Parathyroid adenoma (tissue), 2 donors: ENCODE measurements around the gene MYH6.
A peak's percentile ranks its signal among the peaks of the same experiment; 100 is the strongest.

Source experiments
- H2AFZ ChIP-seq: fragments of 300-600 bp; sonication (generic); one replicate; pipeline ENCODE4 v1.7.0; 2017; ENCODE audit warnings: antibody characterized with exemption, mild to moderate bottlenecking
- H3K27ac ChIP-seq: fragments of 300-600 bp; sonication (generic); one replicate; pipeline ENCODE4 v1.7.0; 2017
- H3K27me3 ChIP-seq: fragments of 300-600 bp; sonication (generic); one replicate; pipeline ENCODE4 v1.7.0; 2017; ENCODE audit warnings: low read length; ENCODE audit not compliant: control insufficient read depth, insufficient read depth
- H3K36me3 ChIP-seq: fragments of 300-600 bp; sonication (generic); one replicate; pipeline ENCODE4 v1.7.0; 2017; ENCODE audit warnings: low read length; ENCODE audit not compliant: control insufficient read depth, insufficient read depth
- H3K4me1 ChIP-seq: fragments of 300-600 bp; sonication (generic); one replicate; pipeline ENCODE4 v1.7.0; 2017; ENCODE audit warnings: control low read depth
- H3K4me2 ChIP-seq: fragments of 300-600 bp; sonication (generic); one replicate; pipeline ENCODE4 v1.7.0; 2017; ENCODE audit warnings: low read length
- H3K4me3 ChIP-seq: fragments of 300-600 bp; sonication (generic); one replicate; pipeline ENCODE4 v1.7.0; 2017; ENCODE audit warnings: low read depth, low read length
- H3K79me2 ChIP-seq: fragments of 300-600 bp; sonication (generic); one replicate; pipeline ENCODE4 v1.7.0; 2017; ENCODE audit warnings: control low read depth
- H3K9ac ChIP-seq: fragments of 300-600 bp; sonication (generic); one replicate; pipeline ENCODE4 v1.7.0; 2017; ENCODE audit warnings: mild to moderate bottlenecking
- H3K9me3 ChIP-seq: fragments of 300-600 bp; sonication (generic); one replicate; pipeline ENCODE4 v1.7.0; 2017; ENCODE audit warnings: low read length; ENCODE audit not compliant: control insufficient read depth
- CTCF ChIP-seq: fragments of 300-600 bp; sonication (generic); IDR thresholded peaks from one replicate; pipeline ENCODE4 v1.7.0; 2017; ENCODE audit warnings: antibody characterized with exemption, mild to moderate bottlenecking
- donor health status: primary hyperparathyroidism.

Gene MYH6

GRCh38 chr14:23379366-23380196, 28.5 kb downstream of the MYH6 start:
- Histone ChIP-seq H3K4me1 (no peaks in the 10 kb centered on the region), H3K9ac (no peak overlapping the region), H3K9me3 (no peaks in the 10 kb centered on the region), H3K27me3 (no peaks in the 10 kb centered on the region), H3K4me3 (no peak overlapping the region), H3K27ac (no peak overlapping the region), H2AFZ (no peak overlapping the region), H3K36me3 (no peaks in the 10 kb centered on the region), H3K79me2 (no peaks in the 10 kb centered on the region), H3K4me2 (no peak overlapping the region)
- peak; percentile 97 for TF ChIP-seq CTCF

GRCh38 chr14:23378612-23379220, 29.4 kb downstream of the MYH6 start:
- no peak overlapping the region for H3K9ac ChIP-seq
- H3K9me3 ChIP-seq: no peaks in the 10 kb centered on the region
- no peak overlapping the region for H3K4me2 ChIP-seq
- no peak for TF ChIP-seq CTCF
- H3K36me3 ChIP-seq: no peaks in the 10 kb centered on the region
- no peak overlapping the region for H2AFZ ChIP-seq
- H3K27me3 ChIP-seq: no peaks in the 10 kb centered on the region
- no peak overlapping the region for H3K4me3 ChIP-seq
- no peaks in the 10 kb centered on the region for H3K4me1 ChIP-seq
- H3K27ac ChIP-seq: no peak overlapping the region
- H3K79me2 ChIP-seq: no peaks in the 10 kb centered on the region

GRCh38 chr14:23377573-23378563, 30.2 kb downstream of the MYH6 start:
- H3K27ac ChIP-seq: no peak overlapping the region
- H3K27me3 ChIP-seq: no peaks in the 10 kb centered on the region
- no peak overlapping the region for H3K4me2 ChIP-seq
- H3K4me1 ChIP-seq: no peaks in the 10 kb centered on the region
- no peaks in the 10 kb centered on the region for H3K9me3 ChIP-seq
- no peaks in the 10 kb centered on the region for H3K79me2 ChIP-seq
- no peaks in the 10 kb centered on the region for H3K36me3 ChIP-seq
- H3K9ac ChIP-seq: no peak overlapping the region
- H3K4me3 ChIP-seq: no peak overlapping the region
- no peak for TF ChIP-seq CTCF
- H2AFZ ChIP-seq: no peak overlapping the region

- H3K4me2 ChIP-seq: no peak overlapping the region
- H3K36me3 ChIP-seq: no peaks in the 10 kb centered on the region
- no peak overlapping the region for H2AFZ ChIP-seq
- H3K27ac ChIP-seq: no peak overlapping the region
- no peaks in the 10 kb centered on the region for H3K27me3 ChIP-seq
- H3K79me2 ChIP-seq: no peaks in the 10 kb centered on the region
- H3K9me3 ChIP-seq: no peaks in the 10 kb centered on the region
- H3K9ac ChIP-seq: no peak overlapping the region
- no peak overlapping the region for H3K4me3 ChIP-seq
- H3K4me1 ChIP-seq: no peaks in the 10 kb centered on the region
- TF ChIP-seq CTCF: no peak
Measured at GRCh38 chr14:23377198-23377550, 30.9 kb downstream of the MYH6 start.
